ENCODE data around the gene RXRB. TPM values are rescaled to one million over a fixed set of nuclear protein-coding genes. Genes with fewer than 3 reads are reported as not detected.
A peak's percentile ranks its signal among the peaks of the same experiment; 100 is the strongest.

Gene RXRB
- total RNA-seq, 1 donor from 2014 or later: 28.0 TPM

DNA sequence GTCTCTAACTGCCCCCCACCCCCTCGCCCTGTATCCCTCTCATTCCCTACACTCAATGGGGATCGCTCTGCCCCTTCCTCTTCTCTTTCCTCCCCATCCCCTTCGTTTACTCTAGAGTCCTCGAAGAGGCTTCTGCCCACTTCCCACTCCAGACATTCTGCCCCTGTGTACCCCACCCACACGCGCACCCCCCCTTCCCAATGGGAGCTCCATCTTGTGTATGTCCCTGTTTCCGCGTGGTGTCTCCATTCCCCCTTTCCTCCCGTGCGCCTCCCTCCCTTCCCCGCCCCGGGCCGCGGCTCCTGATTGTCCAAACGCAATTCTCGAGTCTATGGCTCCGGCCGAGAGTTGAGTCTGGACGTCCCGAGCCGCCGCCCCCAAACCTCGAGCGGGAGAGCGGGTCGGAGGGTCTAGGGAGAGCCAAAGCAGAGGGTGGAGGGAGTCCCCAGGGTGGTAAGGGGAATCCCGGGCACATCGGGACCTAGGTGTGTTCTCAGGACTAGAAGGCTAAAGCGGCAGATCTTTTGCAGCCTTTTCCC, 7.2 kb upstream of the RXRB start:
- Histone ChIP-seq H3K4me1 (peaks cover 55% of the 10 kb centered on the region), H3K9me3 (no peaks in the 10 kb centered on the region), H3K36me3 (peaks cover 0 to 24% of the 10 kb centered on the region in 2 donors), H3K4me3 (peak overlapping the region; percentile 85 to 93), H3K27ac (peak overlapping the region; percentile 98), H3K27me3 (no peaks in the 10 kb centered on the region)
- intact Hi-C loops (cut with DNase I): loop anchor here (10.0 kb wide), 1 partner anchor 1023 kb away; the partner anchor contains the start of gene AGER
- DNase-seq (ENCODE audit: extremely low spot score in 2 of 2): no peak
- TF ChIP-seq POLR2A (IDR thresholded peaks at IDR 0.05) (no peak), POLR2AphosphoS5 (IDR thresholded peaks at IDR 0.05; ENCODE audit: insufficient read depth in 1 of 2, low read depth in 1 of 2) (no peak)
- TF ChIP-seq, protein P1, sequence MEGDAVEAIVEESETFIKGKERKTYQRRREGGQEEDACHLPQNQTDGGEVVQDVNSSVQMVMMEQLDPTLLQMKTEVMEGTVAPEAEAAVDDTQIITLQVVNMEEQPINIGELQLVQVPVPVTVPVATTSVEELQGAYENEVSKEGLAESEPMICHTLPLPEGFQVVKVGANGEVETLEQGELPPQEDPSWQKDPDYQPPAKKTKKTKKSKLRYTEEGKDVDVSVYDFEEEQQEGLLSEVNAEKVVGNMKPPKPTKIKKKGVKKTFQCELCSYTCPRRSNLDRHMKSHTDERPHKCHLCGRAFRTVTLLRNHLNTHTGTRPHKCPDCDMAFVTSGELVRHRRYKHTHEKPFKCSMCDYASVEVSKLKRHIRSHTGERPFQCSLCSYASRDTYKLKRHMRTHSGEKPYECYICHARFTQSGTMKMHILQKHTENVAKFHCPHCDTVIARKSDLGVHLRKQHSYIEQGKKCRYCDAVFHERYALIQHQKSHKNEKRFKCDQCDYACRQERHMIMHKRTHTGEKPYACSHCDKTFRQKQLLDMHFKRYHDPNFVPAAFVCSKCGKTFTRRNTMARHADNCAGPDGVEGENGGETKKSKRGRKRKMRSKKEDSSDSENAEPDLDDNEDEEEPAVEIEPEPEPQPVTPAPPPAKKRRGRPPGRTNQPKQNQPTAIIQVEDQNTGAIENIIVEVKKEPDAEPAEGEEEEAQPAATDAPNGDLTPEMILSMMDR (IDR thresholded peaks at IDR 0.05): no peak

DNA sequence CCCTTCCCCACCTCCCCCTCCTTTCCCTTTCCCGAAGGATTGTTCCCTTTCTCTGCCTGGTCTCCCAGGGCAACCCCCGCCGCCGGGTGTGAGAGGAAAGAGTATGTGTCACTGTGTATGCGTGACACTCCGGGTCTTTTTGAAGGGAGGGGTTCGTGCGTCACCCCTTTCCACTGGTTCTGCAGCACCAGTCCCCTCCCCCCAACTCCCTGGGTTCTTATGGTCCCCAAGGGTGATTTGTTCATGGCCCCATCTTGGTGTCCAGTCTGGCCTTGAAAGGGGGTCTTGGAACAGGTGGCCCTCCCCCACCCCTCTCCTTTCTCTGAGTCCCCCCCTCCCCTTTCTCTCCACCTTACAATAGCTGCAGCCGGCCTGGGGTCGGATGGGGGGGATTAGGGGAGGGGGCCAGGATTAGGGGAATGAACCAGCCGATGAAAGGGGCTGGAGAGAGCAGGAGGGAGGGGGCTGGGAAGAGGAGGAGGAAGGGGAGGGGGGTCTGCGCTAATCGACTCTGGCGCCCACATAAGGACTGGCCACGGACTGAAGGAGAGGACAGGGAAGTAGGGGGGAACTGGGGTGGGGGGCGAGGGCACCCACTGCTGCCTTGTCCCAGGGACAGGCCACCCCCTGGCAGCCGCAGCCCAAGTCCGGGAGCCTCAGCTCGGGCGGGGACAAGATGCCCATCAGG, 6.5 kb upstream of the RXRB start:
- H3K27me3 ChIP-seq: no peaks in the 10 kb centered on the region
- H3K4me1 ChIP-seq: peaks cover 57% of the 10 kb centered on the region
- no peaks in the 10 kb centered on the region for H3K9me3 ChIP-seq
- intact Hi-C loops (cut with DNase I): loop anchor here (10.0 kb wide), 1 partner anchor 1022 kb away; the partner anchor contains the start of gene AGER
- no peak for DNase-seq (ENCODE audit: extremely low spot score in 2 of 2)
- peaks cover 0 to 30% of the 10 kb centered on the region in 2 donors for H3K36me3 ChIP-seq
- peak overlapping the region; percentile 98 for H3K27ac ChIP-seq
- TF ChIP-seq POLR2A (IDR thresholded peaks at IDR 0.05) (no peak), POLR2AphosphoS5 (IDR thresholded peaks at IDR 0.05; ENCODE audit: insufficient read depth in 1 of 2, low read depth in 1 of 2) (no peak)
- TF ChIP-seq, protein P1 (IDR thresholded peaks at IDR 0.05): no peak
- peak overlapping the region; percentile 85 to 93 for H3K4me3 ChIP-seq

DNA sequence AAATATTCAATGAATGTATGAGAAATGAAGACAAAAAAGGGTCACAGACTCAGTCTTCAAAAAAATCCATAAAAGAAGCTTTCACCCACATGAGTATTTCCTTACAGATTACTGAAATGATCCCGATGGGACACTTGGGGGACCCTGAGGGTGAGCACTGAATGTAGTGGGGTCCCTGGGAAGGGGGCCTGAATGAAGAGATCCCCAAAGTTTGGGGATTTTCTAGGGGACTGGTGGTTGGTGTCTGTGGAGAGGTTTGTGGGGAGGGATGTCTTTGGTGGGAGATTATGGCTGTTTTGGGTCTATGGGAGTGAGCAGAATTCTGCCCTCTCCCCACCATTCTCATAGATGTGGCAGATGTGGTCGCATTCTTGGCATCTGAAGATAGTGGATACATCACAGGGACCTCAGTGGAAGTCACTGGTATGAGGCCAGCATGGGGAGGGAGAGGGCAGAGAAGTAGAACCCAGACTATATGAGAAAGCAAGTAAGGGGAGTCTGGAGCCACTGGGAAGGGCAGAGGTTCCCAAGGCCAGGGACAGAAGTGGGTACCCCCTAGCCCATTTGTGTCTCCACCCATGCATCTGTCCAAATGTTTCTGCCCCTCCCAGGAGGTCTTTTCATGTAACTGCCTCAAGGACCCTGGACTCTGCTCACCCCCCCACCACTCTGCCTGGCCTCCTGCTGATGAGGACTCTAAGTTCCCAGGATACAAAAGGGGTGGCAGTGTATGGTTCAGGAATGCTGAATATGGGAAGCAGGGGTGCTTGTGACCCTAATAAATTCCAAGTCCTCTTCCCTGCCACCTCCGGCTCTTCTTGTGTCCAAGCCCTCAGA, 5.8 kb upstream of the RXRB start:
- peaks cover 0 to 30% of the 10 kb centered on the region in 2 donors for H3K36me3 ChIP-seq
- peaks cover 65% of the 10 kb centered on the region for H3K4me1 ChIP-seq
- no peak for TF ChIP-seq POLR2AphosphoS5 (IDR thresholded peaks at IDR 0.05; ENCODE audit: insufficient read depth in 1 of 2, low read depth in 1 of 2)
- no peaks in the 10 kb centered on the region for H3K27me3 ChIP-seq
- H3K9me3 ChIP-seq: no peaks in the 10 kb centered on the region
- intact Hi-C loops (cut with DNase I): loop anchor here (10.0 kb wide), 1 partner anchor 1021 kb away; the partner anchor contains the start of gene AGER
- DNase-seq (ENCODE audit: extremely low spot score in 2 of 2): no peak
- H3K27ac ChIP-seq: no peak overlapping the region
- H3K4me3 ChIP-seq: no peak overlapping the region

DNA sequence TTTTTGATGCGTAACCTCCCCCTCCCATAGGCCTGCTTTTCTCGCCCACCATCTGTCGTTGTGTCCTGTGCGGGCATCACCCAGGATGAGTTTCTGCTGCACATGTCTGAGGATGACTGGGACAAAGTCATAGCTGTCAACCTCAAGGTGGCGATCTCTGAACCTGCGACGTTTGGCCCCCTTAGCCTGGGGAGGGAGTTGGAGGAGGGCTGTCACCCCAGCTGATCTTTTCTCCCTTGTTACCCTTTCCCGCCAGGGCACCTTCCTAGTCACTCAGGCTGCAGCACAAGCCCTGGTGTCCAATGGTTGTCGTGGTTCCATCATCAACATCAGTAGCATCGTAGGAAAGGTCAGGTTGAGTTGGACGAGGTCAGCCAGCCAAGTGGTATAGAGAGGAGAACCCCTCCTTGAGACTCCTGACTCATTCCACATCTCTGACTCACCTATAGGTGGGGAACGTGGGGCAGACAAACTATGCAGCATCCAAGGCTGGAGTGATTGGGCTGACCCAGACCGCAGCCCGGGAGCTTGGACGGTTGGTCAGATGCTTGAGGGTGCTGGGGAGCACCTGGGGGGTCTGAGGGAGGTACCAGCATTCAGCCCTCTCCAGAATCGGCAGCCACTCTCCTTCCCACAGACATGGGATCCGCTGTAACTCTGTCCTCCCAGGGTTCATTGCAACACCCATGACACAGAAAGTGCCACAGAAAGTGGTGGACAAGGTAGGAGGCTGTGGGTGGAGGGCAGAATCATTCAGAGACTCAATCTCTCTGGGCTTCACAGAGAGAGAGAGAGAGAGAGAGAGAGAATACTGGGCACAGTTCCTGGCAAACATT, 4.9 kb upstream of the RXRB start:
- TF ChIP-seq, protein P1 (IDR thresholded peaks at IDR 0.05): no peak
- TF ChIP-seq POLR2A (IDR thresholded peaks at IDR 0.05) (no peak), POLR2AphosphoS5 (IDR thresholded peaks at IDR 0.05; ENCODE audit: insufficient read depth in 1 of 2, low read depth in 1 of 2) (no peak)
- Histone ChIP-seq H3K4me1 (peaks cover 68% of the 10 kb centered on the region), H3K27ac (peak overlapping the region; percentile 36), H3K27me3 (no peaks in the 10 kb centered on the region), H3K9me3 (no peaks in the 10 kb centered on the region), H3K4me3 (peak overlapping the region; percentile 52), H3K36me3 (peaks cover 0 to 30% of the 10 kb centered on the region in 2 donors)
- DNase-seq (ENCODE audit: extremely low spot score in 2 of 2): no peak
- intact Hi-C loops (cut with DNase I): loop anchor here (10.0 kb wide), 1 partner anchor 1021 kb away; the partner anchor contains the start of gene AGER
